GM19025 (cell line): ENCODE measurements around the gene CCDC181.
A peak's percentile ranks its signal among the peaks of the same experiment; 100 is the strongest.
"Not testable (repeated sequence)": the region's sequence is repeated elsewhere in the genome, so short reads cannot be mapped to it uniquely, and the experiment has no call there.

Source experiments
- ATAC-seq: cut with Tn5 transposase; IDR thresholded peaks from one replicate; pipeline ENCODE4 v1.9.1; 2021; ENCODE audit warnings: mild to moderate bottlenecking, low read depth, moderate library complexity; ENCODE audit not compliant: unreplicated experiment

Gene CCDC181

DNA sequence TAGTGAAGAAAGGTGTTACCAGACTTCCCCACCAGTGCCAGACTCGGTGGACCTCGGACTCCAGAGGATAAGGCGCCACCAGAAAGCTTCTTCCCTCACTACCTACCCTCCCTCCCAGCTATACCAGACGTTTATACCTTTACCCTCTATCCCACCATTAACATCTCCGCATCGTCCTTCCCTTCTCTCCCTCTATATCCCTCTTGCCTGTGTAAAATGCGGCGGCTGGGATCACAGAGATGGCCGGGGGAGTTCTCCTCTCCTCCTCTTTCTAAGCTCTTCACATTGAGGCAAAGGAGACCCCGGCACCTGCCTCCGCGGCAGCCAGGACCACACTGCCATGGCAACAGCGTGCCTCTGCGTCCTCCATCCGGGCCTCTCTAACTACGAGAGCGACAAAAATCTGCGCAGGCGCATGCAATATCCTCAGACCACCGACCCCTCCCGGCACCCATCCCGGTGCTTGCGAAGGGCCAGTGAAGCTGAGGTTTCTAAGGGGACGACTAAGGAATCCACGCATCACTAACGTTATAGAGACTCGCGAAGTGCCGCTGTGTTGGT is at the start of gene CCDC181:
Gene CCDC181, minus strand, starts transcription at position 394 of the 561 bp plus-strand sequence. CDS start 2,547 bp downstream, outside the sequence.
- ATAC-seq: peak; percentile 97

DNA sequence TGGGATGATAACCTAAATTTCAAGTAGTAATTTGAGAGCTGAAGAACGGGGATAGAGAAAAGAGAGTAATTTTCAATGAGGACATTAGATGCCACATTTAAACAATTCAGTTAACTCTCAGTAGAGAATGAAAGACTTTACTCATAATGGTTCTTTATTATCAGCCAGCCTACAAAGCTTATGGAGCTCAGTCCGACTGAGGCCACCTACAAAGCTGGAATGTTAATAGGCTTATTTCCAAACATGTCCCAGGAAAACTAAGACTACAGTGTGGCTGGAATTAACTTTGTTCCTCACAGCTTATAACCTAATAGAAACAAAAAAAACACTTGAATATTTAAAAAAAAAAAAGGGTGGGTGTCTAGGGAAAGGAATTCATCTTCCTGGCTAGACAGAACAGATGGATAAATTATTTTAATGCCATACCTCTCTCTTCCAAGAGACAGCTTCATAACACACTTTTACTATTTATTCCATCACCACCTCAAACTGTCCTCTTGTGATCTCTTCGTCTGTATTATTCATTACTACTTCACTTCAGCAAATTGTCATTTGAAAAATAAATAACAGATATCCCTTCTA is 48.6 kb upstream of the CCDC181 start:
- no peak for ATAC-seq

DNA sequence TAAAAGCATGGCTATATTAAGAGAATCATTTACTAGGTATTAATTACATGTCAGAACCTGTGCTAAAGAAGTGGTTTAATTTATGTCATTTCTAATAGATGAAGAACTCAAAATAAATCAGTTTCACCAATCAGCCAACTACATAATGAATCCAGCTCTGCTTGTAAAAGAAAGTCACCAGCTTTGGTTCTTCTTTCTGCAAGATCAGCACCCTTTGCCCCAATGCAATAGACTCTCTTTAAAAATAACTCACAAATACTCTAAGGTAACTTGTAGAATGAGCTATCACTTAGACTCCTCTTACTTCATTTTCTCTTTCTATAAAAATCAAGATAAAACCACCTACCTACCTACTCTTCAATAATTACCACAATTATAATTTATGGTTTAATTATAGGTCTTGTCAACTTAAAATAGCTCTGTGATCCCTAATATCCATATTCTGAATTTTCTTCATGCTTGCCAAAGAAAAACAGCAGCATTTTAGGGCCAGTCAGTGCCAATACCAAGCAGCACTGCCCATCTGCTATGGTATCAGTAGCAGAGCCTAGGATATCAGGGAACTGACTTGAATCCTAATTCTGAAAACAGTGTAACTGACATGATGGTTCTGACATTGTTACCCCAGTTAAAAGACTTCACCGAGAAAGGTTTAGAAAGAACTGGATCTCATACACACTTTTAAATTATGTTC is 47.2 kb upstream of the CCDC181 start:
- ATAC-seq: no peak

DNA sequence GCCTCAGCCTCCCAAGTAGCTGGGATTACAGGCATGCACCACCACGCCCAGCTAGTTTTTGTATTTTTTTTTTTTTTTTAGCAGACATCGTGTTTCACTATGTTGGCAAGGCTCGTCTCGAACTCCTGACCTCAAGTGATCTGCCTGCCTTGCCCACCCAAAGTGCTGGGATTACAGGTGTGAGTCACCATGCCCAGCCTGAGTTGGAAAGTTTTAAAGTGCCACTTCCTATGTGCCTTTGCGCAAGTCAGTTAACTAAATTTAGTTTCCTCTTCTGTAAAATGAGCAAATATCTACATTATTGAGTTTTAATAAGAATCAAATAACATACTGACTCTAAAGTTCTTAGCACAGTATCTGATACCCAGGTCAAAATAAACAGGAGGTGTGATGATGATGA is 46.1 kb upstream of the CCDC181 start:
- no peak for ATAC-seq

DNA sequence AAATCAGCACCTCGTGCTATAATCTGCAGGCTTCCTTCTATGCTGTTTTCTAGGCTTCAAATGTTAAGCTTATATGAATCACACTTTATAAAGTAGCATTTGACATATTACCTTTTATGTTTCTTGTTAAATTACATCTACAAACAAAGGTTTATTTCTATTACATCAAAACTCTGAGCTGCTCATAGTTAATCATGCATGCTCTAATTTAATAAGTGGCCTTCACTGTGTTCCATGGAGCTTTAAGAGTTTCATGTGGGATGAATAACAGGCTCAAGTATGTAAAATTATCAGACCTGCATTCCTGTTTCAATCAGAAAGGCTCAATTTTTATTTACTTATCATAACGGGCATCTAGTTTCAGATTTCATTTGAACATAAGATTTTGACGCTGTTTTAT is 45.5 kb upstream of the CCDC181 start:
- ATAC-seq: no peak

DNA sequence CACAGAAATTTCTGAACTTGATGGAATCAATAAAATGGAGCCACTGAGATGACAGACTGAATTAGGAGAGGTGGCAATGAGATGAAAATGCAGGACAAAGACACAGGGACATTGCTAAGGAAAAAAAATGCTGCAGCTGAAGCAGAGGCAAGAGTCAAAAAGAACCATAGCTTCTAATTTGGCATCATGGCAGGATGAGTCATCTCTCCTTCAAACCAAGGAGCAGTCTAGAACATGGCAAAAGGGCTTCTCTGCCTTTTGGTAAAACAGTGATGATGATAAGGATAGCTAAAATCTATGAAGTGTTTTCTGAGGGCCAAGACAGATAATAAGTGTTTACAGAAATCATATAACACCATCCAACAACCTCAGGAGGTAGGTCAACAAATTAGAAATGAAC is 41.7 kb upstream of the CCDC181 start:
- no peak for ATAC-seq

DNA sequence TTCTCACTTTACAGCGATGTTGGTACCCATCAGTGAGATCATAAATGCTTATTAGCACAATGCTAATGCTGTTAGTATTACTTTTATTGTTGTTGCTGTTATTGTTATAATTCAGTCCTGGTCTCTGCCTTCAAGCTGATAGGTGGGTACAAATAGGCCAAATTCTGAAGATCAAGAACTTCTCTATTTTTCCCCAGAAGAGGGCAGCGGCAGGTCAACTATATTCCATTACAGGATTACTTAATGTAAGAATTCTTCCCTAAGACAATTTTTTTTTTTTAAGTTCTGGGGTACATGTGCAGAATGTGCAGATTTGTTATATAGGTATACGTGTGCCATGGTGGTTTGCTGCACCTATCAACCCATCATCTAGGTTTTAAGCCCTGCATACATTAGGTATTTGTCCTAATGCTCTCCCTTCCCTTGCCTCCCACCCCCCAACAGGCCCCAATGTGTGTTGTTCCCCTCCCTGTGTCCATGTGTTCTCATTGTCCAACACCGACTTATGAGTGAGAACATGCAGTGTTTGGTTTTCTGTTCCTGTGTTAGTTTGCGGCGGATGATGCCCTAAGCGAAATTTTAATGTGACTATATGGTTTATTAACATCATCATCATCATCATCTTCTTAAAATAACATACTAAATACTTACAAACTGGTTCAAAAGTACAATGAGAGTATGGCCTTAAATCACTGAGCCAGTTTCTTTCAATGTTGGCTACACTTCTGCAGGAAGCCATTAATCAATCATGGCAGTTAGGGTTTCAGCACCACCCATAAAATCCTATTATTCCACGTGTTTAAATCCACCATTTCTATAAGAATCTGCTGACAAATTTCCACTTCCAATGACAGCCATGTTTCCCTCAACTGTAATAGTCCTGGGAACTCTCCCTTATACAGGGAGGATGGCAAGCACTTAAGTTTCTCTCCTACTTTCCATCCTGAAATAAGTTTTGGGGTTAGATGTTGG is 39.3 kb upstream of the CCDC181 start:
- ATAC-seq: no peak

DNA sequence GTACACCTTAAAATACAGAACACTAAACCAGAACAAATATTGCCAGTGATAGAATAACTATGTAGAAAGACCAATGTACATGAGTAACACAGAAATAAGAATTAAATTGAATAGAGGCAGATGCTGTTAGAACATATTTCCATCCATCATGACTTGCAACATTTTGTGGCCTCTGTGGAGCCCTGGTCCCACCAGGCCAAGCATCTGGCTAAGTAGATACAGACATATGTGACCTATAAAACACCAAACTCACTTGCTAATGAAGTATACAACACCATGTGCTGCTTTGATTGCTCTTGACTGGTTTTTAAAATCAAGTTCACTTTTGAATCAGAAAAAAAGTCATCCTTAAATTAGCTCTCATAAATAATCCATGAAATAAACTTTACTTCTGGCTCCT is 38.0 kb upstream of the CCDC181 start:
- no peak for ATAC-seq

DNA sequence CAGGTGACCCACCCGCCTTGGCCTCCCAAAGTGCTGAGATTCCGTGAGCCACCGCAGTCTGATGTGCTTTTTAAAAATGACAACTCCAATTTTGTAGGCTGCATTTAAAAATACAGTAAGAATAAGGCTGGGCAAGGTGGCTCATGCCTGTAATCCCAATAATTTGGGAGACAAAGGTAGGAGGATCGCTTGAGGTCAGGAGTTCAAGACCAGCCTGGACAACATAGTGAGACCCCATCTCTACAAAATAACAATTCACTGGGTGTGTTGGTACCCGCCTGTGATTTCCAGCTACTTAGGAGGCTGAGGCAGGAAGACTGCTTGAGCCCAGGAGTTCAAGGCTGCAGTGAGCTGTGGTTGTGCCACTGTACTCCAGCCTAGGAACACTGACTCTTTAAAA is 35.1 kb upstream of the CCDC181 start:
- no peak for ATAC-seq

DNA sequence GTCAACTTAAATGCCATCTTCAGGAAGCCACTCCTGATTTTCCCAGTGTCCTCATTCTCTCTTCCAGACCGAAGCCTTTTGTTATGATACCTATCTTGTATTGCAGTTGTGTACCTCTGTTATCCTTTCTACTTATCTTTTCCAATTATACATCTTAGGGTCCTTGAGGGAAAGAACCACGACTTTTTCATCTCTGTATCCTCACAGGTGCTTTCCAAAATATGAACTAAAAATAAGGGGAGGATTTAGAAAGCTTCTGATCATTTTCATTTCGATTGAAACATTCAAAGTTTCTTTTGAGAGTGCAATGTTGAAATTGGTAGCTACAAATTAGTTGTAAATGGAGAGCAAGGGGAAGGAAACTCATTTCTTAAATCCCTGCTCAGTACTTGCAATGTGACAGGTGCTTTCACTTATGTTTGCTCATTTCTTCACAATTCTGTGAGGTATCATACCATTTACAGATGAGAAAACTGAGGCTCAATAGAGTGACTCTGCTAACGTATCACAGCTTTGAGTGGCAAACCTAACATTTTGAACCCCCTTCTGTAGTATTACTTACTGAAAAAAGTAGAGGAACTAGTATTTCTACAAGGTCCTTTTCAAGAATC is 34.2 kb upstream of the CCDC181 start:
- no peak for ATAC-seq

DNA sequence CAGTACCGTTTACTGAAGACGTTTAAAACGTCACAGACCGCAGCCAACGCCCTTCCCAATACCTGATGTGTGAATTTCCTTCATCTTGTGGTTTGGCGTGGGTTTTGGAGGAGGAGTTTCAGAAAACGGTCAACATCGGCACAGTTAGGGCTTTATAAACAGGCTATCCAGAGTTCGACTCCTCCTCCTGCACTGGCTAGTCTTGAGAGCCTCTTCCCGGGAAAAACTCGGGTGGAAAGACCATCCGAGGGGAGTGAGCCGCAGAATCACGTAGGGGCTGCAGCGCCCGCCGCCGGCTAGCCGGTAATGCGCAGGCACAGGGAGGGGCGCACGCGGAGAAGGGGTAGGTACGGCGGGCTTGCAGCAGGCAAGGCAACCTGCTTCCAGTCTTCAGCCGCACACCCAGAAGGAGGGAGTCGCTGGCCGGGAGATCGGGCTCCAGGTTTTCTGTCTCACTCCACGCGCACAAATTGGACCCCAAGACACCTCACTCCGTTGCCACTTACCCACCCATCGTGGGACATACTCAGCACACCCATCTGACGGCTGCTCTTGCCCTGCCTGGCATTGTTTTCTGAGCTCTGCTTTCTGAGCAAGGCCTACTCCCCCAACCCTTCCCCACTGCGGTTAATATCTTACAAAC is 33.0 kb upstream of the CCDC181 start:
- no peak for ATAC-seq

DNA sequence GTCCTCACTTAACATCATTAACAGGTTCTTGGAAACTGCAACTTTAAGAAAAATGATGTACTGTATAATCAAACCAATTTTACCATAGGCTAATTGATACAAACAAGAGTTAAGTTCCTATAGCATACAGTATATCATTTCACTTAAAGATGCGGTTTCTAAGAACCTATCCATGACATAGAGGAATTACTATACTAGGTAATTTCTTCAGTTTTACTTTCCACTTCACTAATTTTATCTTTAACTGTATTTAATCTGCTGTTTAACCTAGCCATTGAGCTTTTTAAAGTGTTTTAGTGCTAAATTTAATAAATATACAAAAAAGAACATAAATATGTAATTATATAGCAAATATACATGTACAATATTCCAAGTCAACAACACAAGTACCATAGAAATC is 30.2 kb upstream of the CCDC181 start:
- no peak for ATAC-seq

DNA sequence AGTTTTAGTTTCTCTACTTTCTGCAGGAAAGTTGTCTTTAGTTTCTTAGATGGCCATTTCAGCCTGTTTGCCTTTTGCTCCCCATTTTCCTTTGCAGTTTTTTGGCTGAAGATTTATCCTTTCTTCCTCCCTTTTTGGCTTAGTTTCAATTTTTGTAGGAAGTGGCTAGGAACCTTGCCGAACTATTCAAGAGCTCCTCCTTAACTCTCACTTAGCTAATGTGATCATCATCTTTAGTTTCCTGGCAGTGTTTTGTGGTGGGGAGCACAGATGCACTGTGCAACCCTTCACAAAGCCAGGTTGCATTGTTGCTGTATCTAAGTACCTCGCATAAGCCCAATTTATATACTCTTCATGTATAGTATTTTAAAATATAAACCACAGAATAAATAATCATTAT is 28.8 kb upstream of the CCDC181 start:
- no peak for ATAC-seq

DNA sequence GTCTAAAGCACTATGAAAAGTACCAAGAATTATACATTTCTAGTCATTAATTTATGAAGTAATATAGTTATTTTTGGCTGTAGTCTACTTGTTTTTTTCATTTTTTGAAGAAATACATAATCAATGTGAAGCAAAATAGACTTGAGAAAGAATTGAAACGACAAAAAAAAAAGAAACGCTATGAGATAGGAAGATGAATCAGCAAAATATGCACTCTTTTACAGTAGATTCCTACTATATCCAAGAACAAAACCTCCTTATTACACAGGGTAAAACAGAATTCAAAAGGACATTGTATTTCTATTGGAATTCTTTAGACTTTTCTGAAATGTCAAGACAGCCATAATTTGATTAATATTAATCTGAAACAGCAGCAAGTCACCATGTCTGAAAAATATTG is 25.6 kb upstream of the CCDC181 start:
- ATAC-seq: no peak

DNA sequence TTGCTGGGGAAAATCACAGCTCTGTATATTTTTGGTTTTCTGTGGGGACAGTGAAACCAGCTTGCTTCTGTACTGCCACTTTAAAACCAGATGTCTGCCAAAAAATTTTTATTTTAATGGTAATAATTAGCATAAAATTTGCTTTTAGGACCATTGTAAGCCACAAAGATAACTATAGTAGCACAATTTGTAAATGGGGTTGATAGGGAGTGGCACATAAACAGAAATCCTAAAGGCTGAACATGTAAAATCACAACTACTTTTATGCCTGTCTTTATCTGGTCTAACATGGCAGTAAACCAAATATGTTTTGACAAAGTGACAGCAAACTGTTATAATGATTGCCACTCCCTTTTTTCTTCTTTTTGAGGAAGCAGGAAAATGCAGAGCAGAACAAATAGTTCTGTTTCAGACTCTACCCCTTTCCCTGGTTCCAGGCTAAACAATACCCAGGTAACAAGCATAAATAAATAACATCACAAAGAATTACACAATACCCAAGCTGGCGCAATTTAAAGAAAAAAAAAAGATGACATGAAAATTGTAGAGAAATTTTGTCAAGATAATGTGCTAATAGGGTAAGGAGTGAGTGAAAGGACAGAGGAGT is 24.0 kb upstream of the CCDC181 start:
- ATAC-seq: no peak

DNA sequence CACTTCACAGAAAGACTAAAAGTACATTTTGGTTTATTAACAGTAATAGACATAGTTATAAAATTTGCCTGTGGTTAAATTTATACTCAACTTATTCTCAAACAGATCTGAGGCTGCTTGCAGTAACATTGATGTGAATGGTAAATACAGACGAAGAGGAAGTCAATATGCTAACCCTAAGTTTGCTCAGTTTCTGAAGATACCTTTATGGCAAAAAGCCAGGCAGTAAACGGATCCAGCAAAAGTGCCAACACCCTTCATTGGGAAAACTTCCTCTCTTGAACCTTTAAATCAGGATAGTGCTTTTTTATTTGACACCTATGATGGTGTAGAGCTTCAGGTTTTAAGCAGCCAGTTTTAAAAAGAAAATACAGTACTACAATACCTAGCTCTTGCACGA is 16.6 kb upstream of the CCDC181 start:
- no peak for ATAC-seq

DNA sequence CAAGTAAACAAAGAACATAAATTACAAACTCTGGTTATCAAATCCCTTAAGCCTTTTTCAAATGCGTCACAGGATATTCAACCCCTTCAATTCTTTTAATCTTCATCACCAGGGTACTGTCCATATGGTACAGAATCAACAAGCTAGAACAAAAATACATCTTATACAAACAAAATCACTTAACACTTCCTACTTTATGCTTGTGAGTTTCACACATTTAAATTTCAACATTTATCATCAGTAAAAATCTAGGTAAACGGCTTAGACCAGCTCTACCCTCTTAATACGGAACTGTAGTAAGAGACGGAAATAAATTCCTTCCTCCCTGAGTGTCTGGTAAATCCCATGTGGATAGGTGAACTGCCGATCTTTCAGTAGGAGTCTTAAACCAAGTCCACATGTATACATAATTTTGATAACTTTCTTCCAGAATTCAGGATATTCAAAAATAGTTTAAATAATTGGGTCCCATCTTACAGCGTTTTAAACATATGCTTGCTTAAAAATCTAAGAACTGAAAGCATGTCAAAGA is 1.0 kb downstream of the CCDC181 start:
- ATAC-seq: no peak

DNA sequence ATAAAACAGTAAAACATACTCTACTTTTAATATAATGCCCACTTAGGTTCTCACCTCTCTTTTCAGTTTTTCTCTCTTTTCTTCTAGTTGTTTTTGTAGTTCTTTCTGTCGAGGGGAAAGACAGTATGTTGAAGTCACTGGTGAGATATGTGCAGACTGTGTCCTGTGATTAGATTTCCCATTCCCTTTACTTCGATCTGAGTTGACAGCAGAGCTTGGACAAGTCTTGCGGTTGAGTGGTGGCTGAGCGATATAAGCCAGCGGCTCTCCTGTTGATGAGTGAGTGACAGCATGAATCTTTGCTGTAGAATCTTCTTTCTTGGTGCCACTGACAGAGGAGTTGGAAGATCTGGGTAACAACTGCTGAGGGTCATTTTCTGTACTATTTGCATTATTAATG is 6.0 kb downstream of the CCDC181 start:
- no peak for ATAC-seq

DNA sequence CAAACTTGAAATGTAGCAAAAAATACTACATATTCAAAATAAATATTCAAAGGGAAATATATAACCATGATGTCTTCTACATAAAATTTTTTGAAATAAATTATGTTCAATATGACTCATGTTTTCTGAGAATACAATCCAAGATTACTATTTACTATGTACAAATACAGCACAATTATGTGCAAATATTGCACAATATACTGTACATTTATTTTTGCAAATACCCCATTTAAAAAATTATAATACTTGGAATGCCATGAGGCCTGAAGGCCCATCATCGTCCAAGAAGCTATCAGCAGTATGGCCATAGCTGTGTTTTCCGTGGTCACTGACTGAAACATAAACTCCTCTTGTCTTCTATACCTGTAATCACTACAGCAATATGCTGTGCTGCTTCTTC is 12.3 kb downstream of the CCDC181 start:
- ATAC-seq: no peak

DNA sequence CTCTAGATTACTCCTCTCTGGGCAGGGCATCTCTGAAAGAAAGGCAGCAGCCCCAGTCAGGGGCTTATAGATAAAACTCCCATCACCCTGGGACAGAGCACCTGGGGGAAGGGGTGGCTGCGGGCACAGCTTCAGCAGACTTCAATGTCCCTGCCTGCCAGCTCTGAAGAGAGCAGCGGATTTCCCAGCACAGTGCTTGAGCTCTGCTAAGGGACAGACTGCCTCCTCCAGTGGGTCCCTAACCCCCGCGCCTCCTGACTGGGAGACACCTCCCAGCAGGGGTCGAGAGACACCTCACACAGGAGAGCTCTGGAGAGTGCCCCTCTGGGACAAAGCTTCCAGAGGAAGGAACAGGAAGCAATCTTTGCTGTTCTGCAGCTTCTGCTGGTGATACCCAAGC is 18.9 kb downstream of the CCDC181 start:
- not testable (repeated sequence) for ATAC-seq
